DND-41 (cell line): ENCODE measurements around the gene DHX30.
A peak's percentile ranks its signal among the peaks of the same experiment; 100 is the strongest.

Experiments used
- EZH2 ChIP-seq: IDR thresholded peaks from 3 replicates; pipeline ENCODE4 v1.6.1; 2012; ENCODE audit warnings: borderline replicate concordance, low read depth, mild to moderate bottlenecking, moderate library complexity, low read length, inconsistent platforms; ENCODE audit not compliant: severe bottlenecking
- TF ChIP-seq, protein P1 (sequence below): IDR thresholded peaks from 2 replicates; pipeline ENCODE4 v1.5.1; 2012; ENCODE audit warnings: borderline replicate concordance, low read length, moderate library complexity, mild to moderate bottlenecking; ENCODE audit not compliant: poor library complexity, severe bottlenecking; ENCODE audit errors: extremely low read depth

DNA sequence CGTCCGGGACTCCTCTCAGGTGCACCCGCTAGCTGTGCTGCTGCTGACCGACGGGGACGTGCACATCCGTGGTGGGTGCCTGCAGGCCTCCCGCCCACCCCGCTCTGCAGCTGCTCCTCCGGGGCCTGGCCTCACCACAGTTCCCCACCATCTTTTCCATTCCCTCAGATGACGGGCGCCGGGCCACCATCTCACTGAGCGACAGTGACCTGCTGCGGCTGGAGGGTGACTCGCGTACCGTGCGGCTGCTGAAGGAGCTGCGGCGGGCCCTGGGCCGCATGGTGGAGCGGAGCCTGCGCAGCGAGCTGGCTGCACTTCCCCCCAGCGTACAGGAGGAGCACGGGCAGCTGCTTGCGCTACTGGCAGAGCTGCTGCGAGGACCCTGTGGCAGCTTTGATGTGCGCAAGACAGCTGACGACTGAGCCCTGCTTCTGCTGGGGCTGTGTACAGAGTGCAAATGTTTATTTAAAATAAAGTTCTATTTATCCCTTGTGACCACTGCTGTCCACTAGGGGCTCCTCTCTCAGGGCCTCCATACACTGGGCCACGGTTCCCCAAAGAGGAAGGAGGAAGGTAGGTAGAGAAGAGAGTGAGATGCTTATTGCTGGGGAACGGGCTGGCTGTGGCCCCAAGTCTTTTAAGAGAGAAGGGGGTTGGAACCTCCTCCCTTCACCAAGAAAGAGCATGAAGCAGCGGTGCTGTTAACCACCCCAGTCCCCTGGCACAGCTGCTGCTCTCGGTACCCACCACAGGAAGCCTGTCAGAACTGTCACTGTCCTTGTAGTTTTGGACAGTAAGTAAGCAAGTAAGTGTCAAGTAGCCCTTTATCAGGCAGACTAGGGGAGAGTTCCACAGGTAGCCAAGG lies 47.0 kb downstream of the DHX30 start:
- TF ChIP-seq, protein P1, sequence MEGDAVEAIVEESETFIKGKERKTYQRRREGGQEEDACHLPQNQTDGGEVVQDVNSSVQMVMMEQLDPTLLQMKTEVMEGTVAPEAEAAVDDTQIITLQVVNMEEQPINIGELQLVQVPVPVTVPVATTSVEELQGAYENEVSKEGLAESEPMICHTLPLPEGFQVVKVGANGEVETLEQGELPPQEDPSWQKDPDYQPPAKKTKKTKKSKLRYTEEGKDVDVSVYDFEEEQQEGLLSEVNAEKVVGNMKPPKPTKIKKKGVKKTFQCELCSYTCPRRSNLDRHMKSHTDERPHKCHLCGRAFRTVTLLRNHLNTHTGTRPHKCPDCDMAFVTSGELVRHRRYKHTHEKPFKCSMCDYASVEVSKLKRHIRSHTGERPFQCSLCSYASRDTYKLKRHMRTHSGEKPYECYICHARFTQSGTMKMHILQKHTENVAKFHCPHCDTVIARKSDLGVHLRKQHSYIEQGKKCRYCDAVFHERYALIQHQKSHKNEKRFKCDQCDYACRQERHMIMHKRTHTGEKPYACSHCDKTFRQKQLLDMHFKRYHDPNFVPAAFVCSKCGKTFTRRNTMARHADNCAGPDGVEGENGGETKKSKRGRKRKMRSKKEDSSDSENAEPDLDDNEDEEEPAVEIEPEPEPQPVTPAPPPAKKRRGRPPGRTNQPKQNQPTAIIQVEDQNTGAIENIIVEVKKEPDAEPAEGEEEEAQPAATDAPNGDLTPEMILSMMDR, result peak; percentile 43
- TF ChIP-seq EZH2, result no peak
